Breast epithelium (tissue), 4 donors: Measurements from ENCODE around the gene GPHN. TPM values are rescaled to one million over a fixed set of nuclear protein-coding genes. Genes with fewer than 3 reads are reported as not detected.

Experiments
- DNase-seq, 2 donors: peaks; one replicate each; pipeline ENCODE4 v3.0.0-alpha.2; 2019; ENCODE audit warnings: low spot score in 2 of 2
- H3K27ac ChIP-seq, 2 donors: fragments of 200-600 bp; sonication (generic) in 1 of 2; one replicate each; pipeline ENCODE4 v1.5.1; 2016 to 2019; ENCODE audit warnings: mild to moderate bottlenecking in 1 of 2
- H3K27me3 ChIP-seq, 2 donors: fragments of 200-600 bp; sonication (generic) in 1 of 2; one replicate each; pipeline versions ENCODE4 v1.5.1 to v1.6.0; 2017 to 2019; ENCODE audit warnings: control low read depth in 1 of 2, mild to moderate bottlenecking in 1 of 2
- H3K36me3 ChIP-seq: fragments of 200-600 bp; one replicate; pipeline ENCODE4 v1.5.1; 2019
- H3K4me1 ChIP-seq, 2 donors: fragments of 200-600 bp; sonication (generic); one replicate each; pipeline ENCODE4 v1.5.1; 2016 to 2019; ENCODE audit warnings: control low read depth in 1 of 2
- H3K4me3 ChIP-seq, 3 donors: fragments of 200-600 bp; sonication (generic); 1 replicate in 2 of 3; 2 replicates in 1 of 3; pipeline ENCODE4 v1.5.1; 2016 to 2019; ENCODE audit warnings: mild to moderate bottlenecking in 3 of 3, moderate library complexity in 2 of 3
- H3K9me3 ChIP-seq, 2 donors: fragments of 200-600 bp; sonication (generic) in 1 of 2; one replicate each; pipeline ENCODE4 v1.5.1; 2016 to 2019; ENCODE audit warnings: control low read depth in 1 of 2
- CTCF ChIP-seq, 3 donors: fragments of 450-650 bp; IDR thresholded peaks; one replicate each; pipeline ENCODE4 v1.5.1; 2016 to 2017; ENCODE audit warnings: antibody characterized with exemption in 3 of 3, mild to moderate bottlenecking in 3 of 3, moderate library complexity in 3 of 3
- POLR2A ChIP-seq: fragments of 450-650 bp; IDR thresholded peaks from one replicate; pipeline ENCODE4 v1.6.1; 2016; ENCODE audit warnings: antibody characterized with exemption, mild to moderate bottlenecking, moderate library complexity
- POLR2AphosphoS5 ChIP-seq, 3 donors: sonication (generic); formaldehyde crosslinking; IDR thresholded peaks; one replicate each; pipeline ENCODE4 v1.6.1; 2017; ENCODE audit warnings: antibody characterized with exemption in 3 of 3
- intact Hi-C: fragments of 100-400 bp; cut with DNase I; formaldehyde crosslinking; loops from one replicate; pipeline ENCODE4 v1.15.1; 2023; ENCODE audit warnings: low total_unique reads
- total RNA-seq, 3 donors: library from RNA; depleted of rRNA; stranded (reverse); fragments of >200 nt; gene quantifications; one replicate each; pipeline ENCODE4 v1.1.0, GENCODE V29; 2016

Gene GPHN
- total RNA-seq, 3 donors from 2014 or later: 20.9 to 39.0 (median 24.9) TPM

GRCh38 chr14:66472251-66472650, 35.7 kb upstream of the GPHN start:
- H3K27ac ChIP-seq: no peak overlapping the region
- no peak for TF ChIP-seq POLR2AphosphoS5 (IDR thresholded peaks at IDR 0.05)
- no peak for TF ChIP-seq CTCF (IDR thresholded peaks at IDR 0.05)
- no peak for TF ChIP-seq POLR2A
- H3K4me3 ChIP-seq: no peak overlapping the region
- intact Hi-C loops: no loop called here
- no peak for DNase-seq
- no peaks in the 10 kb centered on the region for H3K27me3 ChIP-seq
- no peaks in the 10 kb centered on the region for H3K4me1 ChIP-seq
- no peaks in the 10 kb centered on the region for H3K36me3 ChIP-seq
- H3K9me3 ChIP-seq: peaks cover 0 to 12% of the 10 kb centered on the region in 2 donors

- Histone ChIP-seq H3K27me3 (no peaks in the 10 kb centered on the region), H3K27ac (no peak overlapping the region), H3K9me3 (peaks cover 0 to 12% of the 10 kb centered on the region in 2 donors), H3K36me3 (no peaks in the 10 kb centered on the region), H3K4me1 (no peaks in the 10 kb centered on the region), H3K4me3 (no peak overlapping the region)
- intact Hi-C loops: no loop called here
- TF ChIP-seq POLR2A (no peak), CTCF (IDR thresholded peaks at IDR 0.05) (no peak)
- no peak for DNase-seq
These were observed 34.7 kb upstream of the GPHN start for GRCh38 chr14:66473223-66473622.

GRCh38 chr14:66476964-66477363, 31.0 kb upstream of the GPHN start:
- DNase-seq: no peak
- Histone ChIP-seq H3K9me3 (no peaks in the 10 kb centered on the region), H3K27ac (no peak overlapping the region), H3K4me1 (no peaks in the 10 kb centered on the region), H3K27me3 (no peaks in the 10 kb centered on the region), H3K36me3 (no peaks in the 10 kb centered on the region), H3K4me3 (no peak overlapping the region)
- intact Hi-C loops: no loop called here
- no peak for TF ChIP-seq POLR2AphosphoS5 (IDR thresholded peaks at IDR 0.05)
- TF ChIP-seq CTCF (IDR thresholded peaks at IDR 0.05): no peak

- Histone ChIP-seq H3K27me3 (no peaks in the 10 kb centered on the region), H3K27ac (no peak overlapping the region), H3K9me3 (no peaks in the 10 kb centered on the region), H3K36me3 (no peaks in the 10 kb centered on the region), H3K4me3 (no peak overlapping the region), H3K4me1 (no peaks in the 10 kb centered on the region)
- intact Hi-C loops: no loop called here
- no peak for TF ChIP-seq POLR2AphosphoS5 (IDR thresholded peaks at IDR 0.05)
- TF ChIP-seq CTCF (IDR thresholded peaks at IDR 0.05): no peak
- DNase-seq: no peak
These were observed 30.4 kb upstream of the GPHN start for GRCh38 chr14:66477567-66477966.

- TF ChIP-seq POLR2AphosphoS5 (IDR thresholded peaks at IDR 0.05): no peak
- TF ChIP-seq POLR2A: no peak
- no peak for TF ChIP-seq CTCF (IDR thresholded peaks at IDR 0.05)
- Histone ChIP-seq H3K27ac (no peak overlapping the region), H3K4me3 (no peak overlapping the region), H3K9me3 (no peaks in the 10 kb centered on the region), H3K27me3 (no peaks in the 10 kb centered on the region), H3K36me3 (no peaks in the 10 kb centered on the region), H3K4me1 (no peaks in the 10 kb centered on the region)
- DNase-seq: no peak
- intact Hi-C loops: loop anchor here (5.0 kb wide), 1 partner anchor 634 kb away; no protein-coding TSS in a partner anchor
These were observed 25.1 kb upstream of the GPHN start for GRCh38 chr14:66482873-66483272.
